ENCODE measurements around the gene ST6GALNAC5.

GRCh38 chr1:77061162-77061561 is 193.9 kb downstream of the ST6GALNAC5 start:
- TF ChIP-seq CTCF (IDR thresholded peaks at IDR 0.05): no peak
- no peak for TF ChIP-seq POLR2A (IDR thresholded peaks at IDR 0.05)

All from Peyer's patch (tissue), 4 donors.